Dendritic cell treated with granulocyte-macrophage colony-stimulating factor and Interleukin-4, amounts not matched to agents 40 ng/mL and 50 ng/mL, for 4 days (primary cell): ENCODE measurements around the gene MIER1.

Experiments used
- H3K27ac Mint-ChIP-seq: one replicate; pipeline ENCODE4 v1.8.0; 2022; ENCODE audit warnings: mild to moderate bottlenecking, mixed read lengths
- H3K27me3 Mint-ChIP-seq: one replicate; pipeline ENCODE4 v1.8.0; 2022; ENCODE audit warnings: mild to moderate bottlenecking, mixed read lengths
- H3K36me3 Mint-ChIP-seq: one replicate; pipeline ENCODE4 v1.8.0; 2022; ENCODE audit warnings: low read depth, mixed read lengths
- H3K4me1 Mint-ChIP-seq: one replicate; pipeline ENCODE4 v1.8.0; 2022; ENCODE audit warnings: low read depth, mixed read lengths
- H3K4me3 Mint-ChIP-seq: one replicate; pipeline ENCODE4 v1.8.0; 2022; ENCODE audit warnings: mild to moderate bottlenecking, moderate library complexity, mixed read lengths
- H3K9me3 Mint-ChIP-seq: one replicate; pipeline ENCODE4 v1.8.0; 2022; ENCODE audit warnings: mixed read lengths
- intact Hi-C: fragments of 100-400 bp; cut with micrococcal nuclease; formaldehyde crosslinking; loops from one replicate; pipeline ENCODE4 v1.15.0; 2022

MIER1 gene

GRCh38 chr1:67031121-67031858, 106.5 kb downstream of the MIER1 start:
- H3K27me3 Mint-ChIP-seq, result no peaks in the 10 kb centered on the region
- intact Hi-C loops, result no loop called here
- peaks cover 14% of the 10 kb centered on the region for H3K9me3 Mint-ChIP-seq

GRCh38 chr1:67031859-67032247, 107.1 kb downstream of the MIER1 start:
- no peaks in the 10 kb centered on the region for H3K27me3 Mint-ChIP-seq
- H3K36me3 Mint-ChIP-seq, result peaks cover 26% of the 10 kb centered on the region
- peaks cover 19% of the 10 kb centered on the region for H3K9me3 Mint-ChIP-seq
- no peaks in the 10 kb centered on the region for H3K4me1 Mint-ChIP-seq
- no peak overlapping the region for H3K4me3 Mint-ChIP-seq
- intact Hi-C loops, result no loop called here
- H3K27ac Mint-ChIP-seq, result no peak overlapping the region

More at GRCh38 chr1:67031121-67031858, 106.5 kb downstream of the MIER1 start:
- H3K36me3 Mint-ChIP-seq, result peaks cover 20% of the 10 kb centered on the region
- no peaks in the 10 kb centered on the region for H3K4me1 Mint-ChIP-seq
- H3K4me3 Mint-ChIP-seq, result no peak overlapping the region
- H3K27ac Mint-ChIP-seq, result no peak overlapping the region
